ENCODE measurements around the gene NR3C1.

DNA sequence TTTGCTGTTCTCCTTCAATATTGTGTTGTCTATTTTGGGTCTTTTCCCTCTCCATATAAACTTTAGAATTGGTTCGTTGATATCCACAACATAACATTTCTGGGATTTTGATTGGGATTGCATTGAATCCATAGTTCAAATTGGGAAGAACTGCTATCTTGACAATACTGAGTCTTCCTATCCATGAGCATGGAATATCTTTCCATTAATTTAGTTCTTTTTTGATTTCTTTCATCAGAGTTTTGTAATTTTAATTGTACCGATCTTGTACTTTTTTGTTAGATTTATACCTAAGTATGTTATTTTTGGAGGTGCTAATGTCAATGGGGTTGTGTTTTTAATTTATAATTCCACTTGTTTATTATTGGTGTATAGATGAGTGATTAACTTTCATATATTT lies 135.1 kb downstream of the NR3C1 start:
- TF ChIP-seq, protein P1, sequence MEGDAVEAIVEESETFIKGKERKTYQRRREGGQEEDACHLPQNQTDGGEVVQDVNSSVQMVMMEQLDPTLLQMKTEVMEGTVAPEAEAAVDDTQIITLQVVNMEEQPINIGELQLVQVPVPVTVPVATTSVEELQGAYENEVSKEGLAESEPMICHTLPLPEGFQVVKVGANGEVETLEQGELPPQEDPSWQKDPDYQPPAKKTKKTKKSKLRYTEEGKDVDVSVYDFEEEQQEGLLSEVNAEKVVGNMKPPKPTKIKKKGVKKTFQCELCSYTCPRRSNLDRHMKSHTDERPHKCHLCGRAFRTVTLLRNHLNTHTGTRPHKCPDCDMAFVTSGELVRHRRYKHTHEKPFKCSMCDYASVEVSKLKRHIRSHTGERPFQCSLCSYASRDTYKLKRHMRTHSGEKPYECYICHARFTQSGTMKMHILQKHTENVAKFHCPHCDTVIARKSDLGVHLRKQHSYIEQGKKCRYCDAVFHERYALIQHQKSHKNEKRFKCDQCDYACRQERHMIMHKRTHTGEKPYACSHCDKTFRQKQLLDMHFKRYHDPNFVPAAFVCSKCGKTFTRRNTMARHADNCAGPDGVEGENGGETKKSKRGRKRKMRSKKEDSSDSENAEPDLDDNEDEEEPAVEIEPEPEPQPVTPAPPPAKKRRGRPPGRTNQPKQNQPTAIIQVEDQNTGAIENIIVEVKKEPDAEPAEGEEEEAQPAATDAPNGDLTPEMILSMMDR (IDR thresholded peaks at IDR 0.05; ENCODE audit: low read depth, low read length, poor library complexity, severe bottlenecking) = no peak
- no peak for TF ChIP-seq EZH2phosphoT487 (IDR thresholded peaks at IDR 0.05; ENCODE audit: borderline replicate concordance, low read length)
